K562 (cell line): ENCODE measurements around the gene TIFAB. TPM values are rescaled to one million over a fixed set of nuclear protein-coding genes. Genes with fewer than 3 reads are reported as not detected.

Source experiments
- ARID2 ChIP-seq: fragments of 450-650 bp; IDR thresholded peaks from 2 replicates; pipeline ENCODE4 v1.6.1; 2017; ENCODE audit warnings: antibody characterized with exemption, mild to moderate bottlenecking
- BCL6 ChIP-seq: fragments of 250-450 bp; sonication (Bioruptor Pico); IDR thresholded peaks from 2 replicates; pipeline ENCODE4 v1.4.0; 2020
- CCNT2 ChIP-seq: IDR thresholded peaks from 2 replicates; pipeline ENCODE4 v1.6.1; 2011; ENCODE audit warnings: borderline replicate concordance, low read depth, mild to moderate bottlenecking, moderate library complexity, mixed read lengths, low read length; ENCODE audit not compliant: insufficient read length; ENCODE audit errors: extremely low read depth
- ELF2 ChIP-seq: fragments of 250-450 bp; sonication (Bioruptor Pico); IDR thresholded peaks from 2 replicates; pipeline ENCODE4 v1.5.0; 2021; ENCODE audit warnings: mild to moderate bottlenecking
- FOXK2 ChIP-seq, 2 experiments: fragments of 450-650 bp; IDR thresholded peaks in 1 of 2; conservative IDR thresholded peaks in 1 of 2; 2 replicates each; pipeline ENCODE4 v1.6.1; 2016; ENCODE audit warnings: low read depth in 2 of 2, mild to moderate bottlenecking in 1 of 2
- MAZ ChIP-seq, 2 experiments: fragments of 450-650 bp in 1 of 2; sonication (generic) in 1 of 2; formaldehyde crosslinking; IDR thresholded peaks in 1 of 2; conservative IDR thresholded peaks in 1 of 2; 2 replicates each; pipeline versions ENCODE4 v1.4.0 to v1.5.0; 2020; ENCODE audit warnings: mild to moderate bottlenecking in 1 of 2, missing genetic modification reagents in 1 of 2
- MYC ChIP-seq, 2 experiments: fragments of 250-450 bp in 1 of 2; sonication (Bioruptor Pico) in 1 of 2; IDR thresholded peaks; 2 replicates each; pipeline versions ENCODE4 v1.5.1 to v1.6.1; 2012 to 2021; ENCODE audit warnings: low read depth in 2 of 2, borderline replicate concordance in 1 of 2, improper control_type of control experiment in 1 of 2, low read length in 1 of 2, mild to moderate bottlenecking in 1 of 2, moderate library complexity in 1 of 2
- POLR2A ChIP-seq: fragments of 450-650 bp; conservative IDR thresholded peaks from 2 replicates; pipeline ENCODE4 v1.6.1; 2016
- RAD51 ChIP-seq: fragments of 450-650 bp; IDR thresholded peaks from 2 replicates; pipeline ENCODE4 v1.7.1; 2016; ENCODE audit warnings: low read depth, mild to moderate bottlenecking, borderline replicate concordance
- RBM22 ChIP-seq: fragments of 200-400 bp; formaldehyde crosslinking; IDR thresholded peaks from 2 replicates; pipeline ENCODE4 v1.6.1; 2018; ENCODE audit warnings: low read length, low read depth; ENCODE audit not compliant: poor library complexity, severe bottlenecking
- SIX5 ChIP-seq, 2 experiments: IDR thresholded peaks; 2 replicates each; pipeline ENCODE4 v1.6.1; 2011; ENCODE audit warnings: low read length in 2 of 2, borderline replicate concordance in 1 of 2, low read depth in 1 of 2, mild to moderate bottlenecking in 1 of 2, moderate library complexity in 1 of 2; ENCODE audit not compliant: insufficient read depth in 1 of 2
- SLC30A9 ChIP-seq: fragments of 250-450 bp; sonication (Bioruptor Pico); IDR thresholded peaks from 2 replicates; pipeline ENCODE4 v1.8.0; 2022; ENCODE audit warnings: mild to moderate bottlenecking, moderate library complexity
- SPI1 ChIP-seq: IDR thresholded peaks from 2 replicates; pipeline ENCODE4 v1.6.1; 2011; ENCODE audit warnings: low read depth, low read length, control low read depth, borderline replicate concordance
- XRCC4 ChIP-seq: IDR thresholded peaks from one replicate; pipeline ENCODE4 v1.6.1; 2011; ENCODE audit not compliant: insufficient read depth, insufficient read length; ENCODE audit errors: extremely low read depth
- ZKSCAN1 ChIP-seq: fragments of 150-350 bp; IDR thresholded peaks from 2 replicates; pipeline ENCODE4 v1.6.1; 2016; ENCODE audit warnings: low read depth, low read length
- ZNF133 ChIP-seq: fragments of 250-450 bp; sonication (Bioruptor Pico); IDR thresholded peaks from 2 replicates; pipeline ENCODE4 v1.4.0; 2020; ENCODE audit warnings: mild to moderate bottlenecking
- polyA plus RNA-seq, 8 experiments: library from polyadenylated mRNA; depleted of rRNA in 4 of 8; stranded (reverse) in 5 of 8; unstranded in 3 of 8; fragments of >200 nt; fragmentation: Nextera tagmentation in 2 of 8; fragmentation: Illumina TruSeq in 1 of 8; extraction: Ambion mirVana in 2 of 8; extraction: Trizol in 1 of 8; gene quantifications; 2 replicates each; pipeline versions ENCODE4 v1.2.1 to v1.2.3, GENCODE V29; 2011 to 2014; ENCODE audit warnings: inconsistent platforms in 1 of 8, missing spikeins in 1 of 8
- total RNA-seq, 7 experiments: library from RNA; depleted of rRNA in 6 of 7; stranded (reverse); fragments of >200 nt in 6 of 7; fragmentation: Illumina TruSeq in 2 of 7; extraction: Trizol in 2 of 7; gene quantifications; 2 replicates each; pipeline versions ENCODE4 v1.2.1 to v1.2.3, GENCODE V29; 2011 to 2021; ENCODE audit warnings: low replicate concordance in 1 of 7
- TF ChIP-seq, protein P1 (sequence below): sonication (generic); formaldehyde crosslinking; IDR thresholded peaks from 2 replicates; pipeline ENCODE4 v1.8.1; 2023; ENCODE audit warnings: mild to moderate bottlenecking, missing genetic modification reagents
- TF ChIP-seq, protein P2 (sequence below): fragments of 450-650 bp; IDR thresholded peaks from 2 replicates; pipeline ENCODE4 v1.6.1; 2018; ENCODE audit warnings: mild to moderate bottlenecking, low read depth; ENCODE audit not compliant: partially characterized antibody
- TF ChIP-seq, protein P3 (sequence below): fragments of 450-650 bp; formaldehyde crosslinking; IDR thresholded peaks from 2 replicates; pipeline ENCODE4 v1.4.0; 2020; ENCODE audit warnings: mild to moderate bottlenecking, moderate library complexity
- TF ChIP-seq, protein P4 (sequence below): fragments of 250-450 bp; sonication (Bioruptor Pico); IDR thresholded peaks from 2 replicates; pipeline ENCODE4 v1.8.0; 2021; ENCODE audit warnings: moderate library complexity, mild to moderate bottlenecking, inconsistent platforms
- TF ChIP-seq, protein P5 (sequence below): fragments of 450-650 bp; formaldehyde crosslinking; IDR thresholded peaks from 2 replicates; pipeline ENCODE4 v1.4.0; 2022; ENCODE audit warnings: mild to moderate bottlenecking, moderate library complexity

Gene TIFAB
- total and polyA plus RNA-seq, 9 of the 15 experiments (the other 6 are each of a cell fraction or from before 2014, with no cell fraction given) = not detected

DNA sequence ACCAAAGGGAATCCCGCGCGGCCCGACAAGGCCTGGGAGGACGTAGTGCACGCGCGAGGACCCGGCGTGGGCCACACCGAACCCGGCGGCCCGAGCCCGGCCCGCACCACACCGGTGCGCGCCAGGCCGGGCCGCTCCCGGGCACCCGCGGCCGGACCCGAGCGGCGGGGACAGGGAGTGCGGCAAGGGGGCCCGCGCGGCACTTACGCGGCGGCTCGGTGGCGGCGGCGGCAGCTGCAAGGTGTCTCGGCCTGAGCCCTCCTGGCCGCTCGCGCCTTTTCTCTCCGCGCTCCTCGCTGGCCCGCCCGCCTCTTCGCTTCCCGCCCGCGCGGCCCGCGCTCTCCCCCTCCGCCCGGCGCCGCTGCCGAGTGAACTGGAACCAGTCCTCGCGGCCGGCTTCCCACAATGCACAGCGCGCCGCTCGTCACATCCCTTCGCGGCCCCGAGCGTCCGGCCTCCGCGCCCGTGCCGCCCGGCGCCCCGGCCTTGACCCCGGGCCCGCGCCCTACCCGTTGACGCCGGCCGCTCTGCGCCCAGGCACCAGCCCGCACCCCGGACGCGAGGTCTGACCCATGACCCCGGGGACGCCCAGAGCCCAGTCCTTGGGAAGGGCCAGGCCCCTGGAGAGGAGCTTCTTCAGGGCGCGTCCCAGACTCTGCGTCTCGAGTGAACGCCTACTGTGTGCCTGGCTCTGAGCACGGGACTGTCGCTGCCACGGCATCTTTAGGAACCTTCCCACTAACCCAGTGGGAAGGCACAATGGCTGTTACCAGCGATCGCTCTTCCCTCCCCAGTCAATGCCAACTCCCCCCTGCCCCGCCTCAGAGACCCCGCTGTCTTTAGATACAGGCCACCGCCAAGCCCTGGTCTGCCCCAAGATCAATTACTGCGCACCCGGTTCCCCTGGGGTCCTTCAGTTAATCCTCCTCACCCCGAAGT lies 53.0 kb downstream of the TIFAB start, which contains the start of gene MACROH2A1 (continued):
- TF ChIP-seq, protein P1, sequence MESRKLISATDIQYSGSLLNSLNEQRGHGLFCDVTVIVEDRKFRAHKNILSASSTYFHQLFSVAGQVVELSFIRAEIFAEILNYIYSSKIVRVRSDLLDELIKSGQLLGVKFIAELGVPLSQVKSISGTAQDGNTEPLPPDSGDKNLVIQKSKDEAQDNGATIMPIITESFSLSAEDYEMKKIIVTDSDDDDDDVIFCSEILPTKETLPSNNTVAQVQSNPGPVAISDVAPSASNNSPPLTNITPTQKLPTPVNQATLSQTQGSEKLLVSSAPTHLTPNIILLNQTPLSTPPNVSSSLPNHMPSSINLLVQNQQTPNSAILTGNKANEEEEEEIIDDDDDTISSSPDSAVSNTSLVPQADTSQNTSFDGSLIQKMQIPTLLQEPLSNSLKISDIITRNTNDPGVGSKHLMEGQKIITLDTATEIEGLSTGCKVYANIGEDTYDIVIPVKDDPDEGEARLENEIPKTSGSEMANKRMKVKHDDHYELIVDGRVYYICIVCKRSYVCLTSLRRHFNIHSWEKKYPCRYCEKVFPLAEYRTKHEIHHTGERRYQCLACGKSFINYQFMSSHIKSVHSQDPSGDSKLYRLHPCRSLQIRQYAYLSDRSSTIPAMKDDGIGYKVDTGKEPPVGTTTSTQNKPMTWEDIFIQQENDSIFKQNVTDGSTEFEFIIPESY = no peak
- TF ChIP-seq, protein P2, sequence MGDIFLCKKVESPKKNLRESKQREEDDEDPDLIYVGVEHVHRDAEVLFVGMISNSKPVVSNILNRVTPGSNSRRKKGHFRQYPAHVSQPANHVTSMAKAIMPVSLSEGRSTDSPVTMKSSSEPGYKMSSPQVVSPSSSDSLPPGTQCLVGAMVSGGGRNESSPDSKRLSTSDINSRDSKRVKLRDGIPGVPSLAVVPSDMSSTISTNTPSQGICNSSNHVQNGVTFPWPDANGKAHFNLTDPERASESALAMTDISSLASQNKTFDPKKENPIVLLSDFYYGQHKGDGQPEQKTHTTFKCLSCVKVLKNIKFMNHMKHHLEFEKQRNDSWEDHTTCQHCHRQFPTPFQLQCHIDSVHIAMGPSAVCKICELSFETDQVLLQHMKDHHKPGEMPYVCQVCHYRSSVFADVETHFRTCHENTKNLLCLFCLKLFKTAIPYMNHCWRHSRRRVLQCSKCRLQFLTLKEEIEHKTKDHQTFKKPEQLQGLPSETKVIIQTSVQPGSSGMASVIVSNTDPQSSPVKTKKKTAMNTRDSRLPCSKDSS = no peak
- no peak for TF ChIP-seq ARID2
- no peak for TF ChIP-seq ZNF133
- TF ChIP-seq, protein P3, sequence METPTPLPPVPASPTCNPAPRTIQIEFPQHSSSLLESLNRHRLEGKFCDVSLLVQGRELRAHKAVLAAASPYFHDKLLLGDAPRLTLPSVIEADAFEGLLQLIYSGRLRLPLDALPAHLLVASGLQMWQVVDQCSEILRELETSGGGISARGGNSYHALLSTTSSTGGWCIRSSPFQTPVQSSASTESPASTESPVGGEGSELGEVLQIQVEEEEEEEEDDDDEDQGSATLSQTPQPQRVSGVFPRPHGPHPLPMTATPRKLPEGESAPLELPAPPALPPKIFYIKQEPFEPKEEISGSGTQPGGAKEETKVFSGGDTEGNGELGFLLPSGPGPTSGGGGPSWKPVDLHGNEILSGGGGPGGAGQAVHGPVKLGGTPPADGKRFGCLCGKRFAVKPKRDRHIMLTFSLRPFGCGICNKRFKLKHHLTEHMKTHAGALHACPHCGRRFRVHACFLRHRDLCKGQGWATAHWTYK (CRISPR knock-in tag) = no peak; the same call in none of the 2 replicates
- peak; percentile 99 for TF ChIP-seq ZKSCAN1
- TF ChIP-seq BCL6 = no peak
- TF ChIP-seq RBM22 = no peak
- no peak for TF ChIP-seq SIX5 (IDR thresholded peaks at IDR 0.05; ENCODE audit: borderline replicate concordance in 1 of 2, insufficient read depth in 1 of 2, low read depth in 1 of 2, low read length in 2 of 2)
- no peak for TF ChIP-seq XRCC4
- no peak for TF ChIP-seq SLC30A9 (CRISPR knock-in tag)
- TF ChIP-seq RAD51 = no peak
- TF ChIP-seq, protein P4, sequence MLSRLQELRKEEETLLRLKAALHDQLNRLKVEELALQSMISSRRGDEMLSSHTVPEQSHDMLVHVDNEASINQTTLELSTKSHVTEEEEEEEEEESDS (CRISPR knock-in tag) = no peak
- no peak for TF ChIP-seq ELF2 (CRISPR knock-in tag)
- TF ChIP-seq, protein P5, sequence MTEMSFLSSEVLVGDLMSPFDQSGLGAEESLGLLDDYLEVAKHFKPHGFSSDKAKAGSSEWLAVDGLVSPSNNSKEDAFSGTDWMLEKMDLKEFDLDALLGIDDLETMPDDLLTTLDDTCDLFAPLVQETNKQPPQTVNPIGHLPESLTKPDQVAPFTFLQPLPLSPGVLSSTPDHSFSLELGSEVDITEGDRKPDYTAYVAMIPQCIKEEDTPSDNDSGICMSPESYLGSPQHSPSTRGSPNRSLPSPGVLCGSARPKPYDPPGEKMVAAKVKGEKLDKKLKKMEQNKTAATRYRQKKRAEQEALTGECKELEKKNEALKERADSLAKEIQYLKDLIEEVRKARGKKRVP (CRISPR knock-in tag) = no peak
- TF ChIP-seq POLR2A = peak; percentile 83
- TF ChIP-seq FOXK2 (conservative IDR thresholded peaks at IDR 0.05 in 1 of 2, IDR thresholded peaks at IDR 0.05 in 1 of 2; ENCODE audit: low read depth in 2 of 2) = no peak
- peak in 1 of 2 experiments; percentile 77; a peak in 2 of 4 replicates for TF ChIP-seq MAZ (CRISPR knock-in tag; conservative IDR thresholded peaks at IDR 0.05 in 1 of 2, IDR thresholded peaks at IDR 0.05 in 1 of 2)
- TF ChIP-seq MYC (IDR thresholded peaks at IDR 0.05; ENCODE audit: low read depth, low read length) = peak; percentile 80
- no peak for TF ChIP-seq MYC (CRISPR knock-in tag; IDR thresholded peaks at IDR 0.05; ENCODE audit: borderline replicate concordance, low read depth)
- no peak for TF ChIP-seq SPI1
- peak; percentile 74 for TF ChIP-seq CCNT2
